Activated T-helper 9 cell treated with anti-CD3 and anti-CD28 coated beads, Interleukin-2, amount 50 U/mL, for 16 hours (primary cell): ENCODE data around the gene MAN2A1.
A peak's percentile ranks its signal among the peaks of the same experiment; 100 is the strongest.

Source experiments
- DNase-seq: peaks from one replicate; pipeline ENCODE4 v3.0.0-alpha.2; 2020; ENCODE audit warnings: low read depth

Gene MAN2A1

GRCh38 chr5:109682383-109682782 is 7.3 kb upstream of the MAN2A1 start:
- no peak for DNase-seq

- no peak for DNase-seq
Measured at GRCh38 chr5:109685916-109686315, 3.8 kb upstream of the MAN2A1 start.

GRCh38 chr5:109688630-109688969 is 1.1 kb upstream of the MAN2A1 start:
- DNase-seq, result no peak

GRCh38 chr5:109688970-109689739 is 572 bp upstream of the MAN2A1 start:
- DNase-seq, result peak; percentile 71

- DNase-seq, result peak; percentile 25
Measured at GRCh38 chr5:109690242-109690974, 681 bp downstream of the MAN2A1 start.

- peak; percentile 15 for DNase-seq
Measured at GRCh38 chr5:109690975-109691574, 1.3 kb downstream of the MAN2A1 start.

GRCh38 chr5:109691996-109692395 is 2.3 kb downstream of the MAN2A1 start:
- no peak for DNase-seq

- DNase-seq, result no peak
Measured at GRCh38 chr5:109692852-109693251, 3.1 kb downstream of the MAN2A1 start.

GRCh38 chr5:109693535-109694400 is 4.0 kb downstream of the MAN2A1 start:
- no peak for DNase-seq

GRCh38 chr5:109694451-109694891 is 4.7 kb downstream of the MAN2A1 start:
- no peak for DNase-seq

- DNase-seq, result no peak
Measured at GRCh38 chr5:109695005-109695926, 5.5 kb downstream of the MAN2A1 start.

GRCh38 chr5:109697339-109697738 is 7.6 kb downstream of the MAN2A1 start:
- no peak for DNase-seq

- no peak for DNase-seq
Measured at GRCh38 chr5:109700516-109701153, 10.9 kb downstream of the MAN2A1 start.

- DNase-seq, result no peak
Measured at GRCh38 chr5:109701252-109701651, 11.5 kb downstream of the MAN2A1 start.

GRCh38 chr5:109701792-109702191 is 12.1 kb downstream of the MAN2A1 start:
- no peak for DNase-seq

GRCh38 chr5:109703166-109703565 is 13.4 kb downstream of the MAN2A1 start:
- no peak for DNase-seq

- DNase-seq, result no peak
Measured at GRCh38 chr5:109703829-109704228, 14.1 kb downstream of the MAN2A1 start.

GRCh38 chr5:109704282-109704952 is 14.7 kb downstream of the MAN2A1 start:
- DNase-seq, result no peak

GRCh38 chr5:109705596-109705995 is 15.9 kb downstream of the MAN2A1 start:
- no peak for DNase-seq

GRCh38 chr5:109706095-109706494 is 16.4 kb downstream of the MAN2A1 start:
- no peak for DNase-seq
